HG03280 (cell line): Measurements from ENCODE around the gene AFAP1.

Experiments used
- ATAC-seq: cut with Tn5 transposase; IDR thresholded peaks from one replicate; pipeline ENCODE4 v1.9.1; 2021; ENCODE audit warnings: mild to moderate bottlenecking, moderate library complexity; ENCODE audit not compliant: unreplicated experiment

Gene AFAP1

DNA sequence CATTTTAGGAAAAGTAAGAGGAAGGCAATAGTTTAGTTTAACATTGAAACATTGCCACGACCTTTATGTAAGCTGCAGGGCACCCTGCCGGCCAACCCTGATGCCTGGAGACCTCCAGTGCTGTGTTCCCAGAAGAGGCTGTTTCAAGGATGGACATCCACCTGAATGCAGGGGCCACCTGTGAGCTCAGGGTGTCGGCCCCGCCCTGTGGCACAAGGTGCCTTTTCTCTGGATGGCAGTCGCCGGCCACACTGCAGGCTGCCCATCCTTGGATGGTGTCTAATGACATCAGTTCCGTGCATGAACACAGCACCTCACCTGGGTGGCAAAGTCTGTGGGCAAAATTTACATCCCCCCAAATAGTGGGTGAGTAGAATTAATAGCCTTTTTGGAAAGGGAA lies 180.0 kb downstream of the AFAP1 start:
- no peak for ATAC-seq

DNA sequence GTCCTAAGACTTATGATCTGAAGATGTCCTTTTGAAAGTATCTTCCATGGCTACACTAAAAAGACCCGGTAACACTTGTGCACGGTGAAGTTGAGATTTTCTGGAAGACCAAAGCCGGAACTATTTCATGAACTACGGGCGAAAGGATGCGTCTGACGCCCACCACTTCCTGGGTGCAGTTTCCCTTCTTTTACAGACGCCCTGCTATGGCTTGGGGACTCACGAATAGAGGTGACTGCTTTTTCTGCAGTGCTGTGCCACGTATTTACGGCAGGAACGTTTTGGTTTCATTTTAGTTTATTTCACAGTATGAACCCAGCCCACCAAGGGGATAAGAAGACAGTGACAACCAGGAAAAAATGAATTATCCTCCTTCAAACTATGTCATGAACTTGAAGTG lies 180.4 kb downstream of the AFAP1 start:
- ATAC-seq, result no peak

DNA sequence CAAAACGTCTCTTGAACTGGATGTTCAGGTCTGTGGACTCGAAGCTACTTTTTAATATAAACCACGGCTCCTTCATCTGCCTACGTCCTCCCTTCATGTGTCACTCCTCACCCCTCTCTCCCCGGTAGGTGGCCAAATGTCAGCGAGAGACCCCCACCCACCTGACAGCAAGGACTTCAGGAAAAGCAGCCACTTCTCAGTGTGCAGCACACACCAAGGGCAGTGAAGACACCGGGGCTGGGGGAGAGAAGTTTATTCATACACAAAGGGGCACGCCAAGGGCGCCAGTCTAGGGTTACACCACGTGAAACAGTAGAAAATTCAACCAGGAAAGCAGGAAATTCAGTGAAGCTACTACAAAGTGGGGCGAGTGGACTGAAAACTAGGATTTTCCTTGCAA lies 181.2 kb downstream of the AFAP1 start:
- ATAC-seq, result no peak

DNA sequence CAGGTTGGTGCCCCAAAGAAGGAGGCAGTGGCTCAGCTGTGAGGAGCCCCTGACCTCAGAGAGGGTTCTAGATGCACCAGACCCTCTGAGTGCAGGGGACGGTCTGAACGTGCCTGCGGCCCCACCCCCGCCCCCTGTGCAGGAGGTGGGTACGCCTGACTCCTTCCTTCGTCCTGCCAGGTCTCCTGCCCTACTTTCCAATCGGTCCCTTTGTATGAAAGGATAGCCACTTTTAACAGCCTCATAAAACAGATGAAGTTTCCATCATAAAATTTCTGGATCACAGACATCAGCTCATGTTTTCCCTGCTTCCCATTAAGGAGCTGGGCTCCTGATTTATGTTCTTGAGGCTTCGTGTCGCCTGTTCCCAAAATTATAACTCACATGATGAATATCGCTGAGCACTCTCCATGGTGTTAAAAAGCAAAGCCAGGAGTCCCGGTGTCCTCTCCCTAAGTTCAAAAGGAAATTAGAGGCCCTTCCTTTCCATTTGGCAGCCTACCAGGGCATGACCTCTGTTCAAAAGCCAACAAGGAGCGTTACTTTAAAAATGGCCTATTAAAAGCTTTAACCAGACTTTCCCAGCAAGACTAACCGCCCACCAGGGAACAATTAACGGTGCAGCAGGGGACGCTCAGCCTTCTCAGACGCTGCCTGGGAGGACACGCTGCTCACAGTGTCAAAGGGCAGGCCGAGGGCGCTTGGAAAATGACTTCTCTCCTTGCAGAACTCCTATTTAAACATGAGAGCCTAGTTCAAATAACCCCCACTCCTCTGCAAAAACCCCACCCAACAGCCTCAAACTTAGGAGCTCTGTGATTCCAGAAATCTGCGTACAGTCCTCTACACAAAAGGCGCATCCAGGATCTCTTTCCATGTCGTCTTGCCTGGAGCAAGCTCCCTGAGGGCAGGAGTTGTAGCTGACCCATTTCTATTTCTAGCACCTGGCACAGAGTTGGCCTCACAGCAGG lies 181.9 kb downstream of the AFAP1 start:
- no peak for ATAC-seq

DNA sequence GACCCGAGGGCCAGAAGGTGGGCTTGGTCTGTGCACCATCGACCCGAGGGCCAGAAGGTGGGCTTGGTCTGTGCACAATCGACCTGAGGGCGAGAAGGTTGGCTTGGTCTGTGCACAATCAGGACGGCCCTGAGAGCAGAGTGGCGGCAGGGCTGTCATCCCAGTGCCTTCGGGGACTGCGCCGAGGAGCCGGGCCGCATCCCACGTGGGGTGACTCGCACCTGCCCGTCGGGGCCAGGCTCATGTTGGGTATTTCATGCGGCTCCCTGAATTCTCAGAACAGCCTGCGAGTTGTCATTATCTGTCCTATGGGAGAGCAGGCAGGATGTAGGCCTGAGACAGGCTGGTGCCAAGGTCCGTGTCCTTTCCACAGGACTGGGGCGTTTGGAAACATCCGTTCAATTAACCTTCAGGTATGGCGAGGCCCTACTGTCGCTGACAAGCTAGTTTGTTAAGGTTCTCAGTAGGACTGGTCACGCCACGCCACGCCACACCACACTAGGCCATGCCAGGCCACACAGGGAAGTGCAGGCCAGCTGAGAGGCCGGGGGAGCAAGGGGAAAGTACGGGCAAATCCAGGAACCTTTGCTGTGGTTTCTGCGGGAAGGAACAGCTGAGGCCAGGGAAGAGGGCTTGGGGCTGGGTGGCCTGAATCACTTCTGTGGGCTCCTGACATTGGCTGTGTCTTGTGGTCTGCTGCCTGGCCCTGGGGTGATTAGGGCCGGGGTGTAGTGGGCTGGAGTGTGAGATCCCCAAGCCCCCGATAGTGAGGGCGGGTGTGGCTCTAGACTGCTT lies 182.9 kb downstream of the AFAP1 start:
- ATAC-seq, result no peak

DNA sequence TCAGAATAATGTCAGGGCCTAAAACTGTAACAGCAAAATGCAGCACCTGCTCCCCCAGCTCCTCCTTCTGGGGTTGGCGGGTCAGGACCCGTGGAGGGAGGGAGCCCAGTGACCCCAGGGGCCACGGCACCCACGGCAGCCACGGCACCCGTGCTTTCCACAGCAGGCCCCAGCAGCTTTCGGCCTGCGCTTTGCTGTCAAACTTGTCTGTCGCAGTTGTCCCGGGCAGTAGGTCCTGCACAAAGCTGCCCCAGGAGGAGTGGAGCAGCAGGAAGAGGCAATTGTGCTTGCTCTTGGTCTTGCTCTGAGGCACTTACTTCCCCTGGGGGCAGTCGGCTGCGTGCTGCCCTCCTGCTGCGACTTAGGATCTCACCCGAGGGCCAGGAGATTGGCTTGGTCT lies 183.6 kb downstream of the AFAP1 start:
- no peak for ATAC-seq

DNA sequence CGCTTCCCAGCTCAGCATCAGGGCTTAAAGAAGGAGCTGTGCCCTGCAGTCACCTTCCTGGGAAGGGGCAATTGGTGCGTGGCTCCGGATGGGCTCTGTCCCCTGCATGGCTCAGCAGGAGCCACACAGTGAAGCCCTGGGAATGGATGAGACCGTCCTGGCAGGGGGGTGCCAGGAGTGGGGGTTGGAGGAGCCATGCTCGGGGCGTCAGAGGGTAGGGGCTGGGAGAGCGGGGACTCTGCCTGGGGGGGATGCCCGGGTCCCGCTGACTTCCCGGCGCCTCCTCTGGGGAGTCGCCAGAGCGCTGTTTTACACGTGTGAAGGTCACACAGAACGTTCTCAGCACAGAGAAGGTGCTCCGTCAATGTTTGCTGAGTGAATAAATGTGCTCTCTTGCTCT lies 184.1 kb downstream of the AFAP1 start:
- no peak for ATAC-seq

DNA sequence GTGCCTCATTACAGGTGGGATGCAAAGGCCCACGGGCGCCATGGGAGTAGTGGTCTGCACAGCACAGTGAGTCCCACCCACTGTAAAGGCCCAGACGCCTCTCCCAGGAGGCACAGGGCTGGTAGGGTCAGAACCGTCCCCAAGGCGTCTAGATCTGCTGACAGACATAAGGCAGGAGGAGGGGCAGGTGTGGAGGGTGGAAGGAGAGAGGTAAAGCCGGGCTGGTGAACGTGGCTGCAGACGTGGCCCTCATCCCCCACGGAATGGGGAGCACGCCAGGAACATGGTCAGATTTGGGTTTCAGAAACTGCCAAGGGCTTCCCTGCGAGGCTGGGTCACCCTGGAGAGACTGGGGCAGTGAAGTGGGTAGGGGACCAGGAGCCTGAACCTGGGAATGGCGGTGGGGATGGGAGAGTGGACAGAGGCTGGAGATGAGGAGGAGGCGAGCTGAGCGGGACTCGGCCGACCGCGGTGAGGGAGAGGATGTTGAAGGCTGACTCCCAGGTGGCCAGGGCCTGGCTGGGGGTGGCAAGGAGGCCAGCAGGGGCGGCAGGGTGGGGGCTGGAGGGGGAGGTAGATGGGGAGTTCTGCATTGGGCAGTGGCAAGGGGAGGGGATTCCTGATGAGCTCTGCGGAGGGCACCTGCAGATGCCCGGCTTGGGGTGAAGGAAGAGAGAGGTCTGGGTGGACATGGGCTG lies 184.9 kb downstream of the AFAP1 start:
- no peak for ATAC-seq

DNA sequence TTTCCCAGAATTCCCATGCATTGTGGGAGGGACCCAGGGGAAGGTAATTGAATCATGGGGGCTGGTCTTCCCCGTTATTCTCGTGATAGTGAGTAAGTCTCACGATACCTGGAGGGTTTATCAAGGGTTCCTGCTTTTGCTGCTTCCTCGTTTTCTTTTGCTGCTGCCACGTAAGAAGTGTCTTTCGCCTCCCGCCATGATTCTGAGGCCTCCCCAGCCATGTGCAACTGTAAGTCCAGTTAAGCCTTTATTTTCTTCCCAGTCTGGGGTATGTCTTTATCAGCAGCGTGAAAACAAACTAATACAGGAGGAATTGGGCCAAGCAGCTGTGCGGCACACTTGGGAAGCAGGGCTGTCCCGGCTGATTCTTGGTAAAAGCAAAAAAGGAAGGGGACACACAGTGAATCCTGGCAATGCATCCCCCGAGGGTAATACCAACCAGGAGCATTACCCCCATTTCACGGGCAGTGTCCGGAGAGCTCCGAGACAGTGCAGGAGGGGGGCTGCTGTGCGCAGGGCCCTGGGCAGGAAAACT lies 185.7 kb downstream of the AFAP1 start:
- no peak for ATAC-seq

DNA sequence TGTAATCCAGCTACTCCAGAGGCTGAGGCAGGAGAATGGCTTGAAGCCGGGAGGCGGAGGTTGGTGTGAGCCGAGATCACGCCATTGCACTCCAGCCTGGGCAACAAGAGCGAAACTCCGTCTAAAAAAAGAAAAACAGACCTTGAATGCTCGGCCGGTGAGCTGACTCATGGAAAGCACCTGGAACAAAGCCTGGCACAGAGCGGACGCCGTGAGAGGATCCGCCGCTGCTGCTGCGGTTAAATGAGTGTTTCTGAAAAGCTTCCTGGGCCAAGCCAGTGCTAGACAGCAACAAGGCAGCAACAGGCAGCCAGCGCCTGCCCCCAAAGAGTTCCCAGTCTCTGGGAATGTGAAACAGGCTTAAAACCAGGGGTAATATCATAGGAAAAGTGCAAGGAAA lies 186.4 kb downstream of the AFAP1 start:
- no peak for ATAC-seq

DNA sequence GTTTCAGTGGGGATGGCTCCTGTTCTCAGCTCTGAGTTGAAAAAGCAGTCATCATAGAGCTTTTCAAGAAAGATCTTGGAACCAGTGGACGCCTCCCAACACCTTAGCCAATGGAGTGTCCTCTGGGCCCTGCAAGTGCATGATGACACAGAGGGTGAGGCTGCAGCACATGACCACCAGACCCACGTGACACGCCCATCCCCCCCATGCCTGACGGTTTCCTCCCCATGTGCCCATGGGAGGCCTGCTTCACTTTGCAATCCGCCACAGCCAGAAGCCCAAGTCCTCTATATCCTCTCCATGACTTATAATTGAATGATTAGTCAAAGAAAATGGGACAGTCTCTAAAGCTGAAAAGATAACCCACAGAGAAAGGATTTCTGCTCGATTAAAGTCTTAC lies 187.0 kb downstream of the AFAP1 start:
- no peak for ATAC-seq

DNA sequence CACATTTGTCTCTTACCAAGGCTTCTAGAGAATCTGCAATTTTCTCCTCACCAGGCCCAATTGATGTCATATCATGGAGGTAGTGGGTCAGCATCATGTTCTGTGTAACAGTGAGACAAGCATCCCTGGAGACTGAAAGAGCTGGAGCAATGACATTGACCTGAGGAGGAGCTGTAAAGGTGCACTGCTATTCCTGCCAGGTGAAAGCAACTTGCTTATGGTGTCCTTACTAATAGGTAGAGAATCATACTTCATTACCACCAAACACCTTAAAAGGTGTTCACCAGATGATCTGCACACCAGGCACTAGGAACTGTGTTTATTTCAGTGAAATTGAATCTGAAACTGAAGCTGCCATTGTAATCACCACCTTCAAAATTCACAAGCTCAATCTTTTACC lies 188.7 kb downstream of the AFAP1 start:
- no peak for ATAC-seq

DNA sequence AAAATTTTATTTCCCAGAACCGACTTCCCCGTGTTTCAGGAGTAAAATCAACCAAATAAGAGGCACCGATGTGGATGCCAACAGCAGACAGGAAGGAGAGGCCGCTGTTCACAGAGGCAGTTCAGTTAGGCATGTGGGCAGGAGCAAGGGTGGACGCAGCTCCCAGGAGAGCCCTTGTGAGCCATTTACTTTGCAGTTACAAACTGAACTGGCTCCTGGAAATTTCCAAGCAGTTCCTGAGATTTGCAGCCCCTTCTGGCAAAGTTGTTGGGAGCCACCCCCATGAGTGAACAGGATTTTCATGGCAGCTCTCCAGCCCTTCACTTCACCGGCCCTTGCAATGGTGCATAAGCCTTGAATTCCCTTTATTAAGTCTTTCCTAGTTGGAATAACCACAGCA lies 189.1 kb downstream of the AFAP1 start:
- no peak for ATAC-seq

DNA sequence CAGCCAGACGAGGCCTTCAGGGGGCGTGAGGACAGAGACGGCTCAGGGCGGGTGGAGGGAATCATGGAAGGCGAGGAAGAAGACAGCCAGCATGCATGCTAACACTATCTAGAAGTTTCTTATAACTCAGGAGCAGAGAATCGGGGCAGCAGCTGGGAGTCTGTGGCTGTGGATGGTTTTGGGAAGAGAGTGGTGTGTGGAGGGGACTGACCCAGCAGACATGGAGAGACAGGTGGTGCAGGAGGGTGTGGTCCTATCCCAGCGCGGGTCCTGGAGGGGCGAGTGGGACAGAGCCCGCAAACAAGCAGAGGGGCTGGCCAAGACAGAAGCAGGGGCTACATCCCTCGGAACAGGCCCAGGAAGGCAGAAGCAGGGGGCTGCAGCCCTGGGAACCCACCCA lies 192.1 kb downstream of the AFAP1 start:
- ATAC-seq, result no peak

DNA sequence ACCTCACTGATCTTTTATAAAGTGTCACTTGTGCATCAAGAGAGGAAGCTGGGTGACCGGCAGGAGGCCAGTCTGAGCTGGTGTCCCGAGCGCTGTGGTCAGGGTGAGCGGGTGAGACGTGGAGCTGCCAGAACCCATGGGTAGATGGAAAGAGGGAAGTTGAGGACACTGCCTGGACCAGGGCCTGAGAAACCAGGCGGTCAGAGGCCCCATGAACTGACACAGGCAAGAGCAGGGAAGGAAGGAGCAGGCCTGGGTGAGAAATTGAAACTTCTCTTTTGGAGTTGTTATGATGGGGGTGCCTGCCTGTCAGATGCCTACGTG lies 192.6 kb downstream of the AFAP1 start:
- ATAC-seq, result no peak

DNA sequence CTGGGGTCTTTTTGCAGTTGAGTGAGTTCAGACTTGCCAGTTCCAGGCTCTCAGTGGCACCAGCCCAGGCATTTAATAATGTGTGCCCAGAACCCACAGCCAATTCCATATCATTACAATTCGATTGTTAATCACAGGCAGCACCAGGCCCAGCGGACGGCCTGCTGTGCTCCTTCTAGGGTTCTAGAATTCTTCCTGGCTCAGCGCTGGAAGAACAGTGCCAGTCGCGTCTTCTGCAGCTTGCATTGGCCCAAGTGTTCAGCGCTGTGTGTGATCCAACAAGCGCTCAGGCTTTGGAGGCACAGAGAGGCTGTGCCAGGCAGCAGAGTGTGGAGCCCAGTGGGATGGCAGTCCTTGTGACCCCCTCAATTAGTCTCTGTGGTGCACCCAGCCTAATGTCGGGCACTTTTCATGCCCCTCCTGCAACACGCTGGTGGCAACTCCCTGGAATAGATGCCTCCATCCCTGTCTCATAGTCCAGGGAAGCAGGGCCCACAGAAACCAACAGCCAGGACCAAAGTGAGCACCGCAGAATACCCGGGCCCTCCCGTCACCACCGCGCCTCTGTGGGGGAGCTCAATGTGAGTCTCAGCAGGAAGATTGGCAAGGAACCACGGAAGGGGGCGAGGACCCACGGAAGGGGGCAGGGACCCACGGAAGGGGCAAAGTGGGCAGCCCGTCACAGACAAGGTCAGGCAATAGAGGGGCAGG lies 193.2 kb downstream of the AFAP1 start:
- ATAC-seq, result no peak

DNA sequence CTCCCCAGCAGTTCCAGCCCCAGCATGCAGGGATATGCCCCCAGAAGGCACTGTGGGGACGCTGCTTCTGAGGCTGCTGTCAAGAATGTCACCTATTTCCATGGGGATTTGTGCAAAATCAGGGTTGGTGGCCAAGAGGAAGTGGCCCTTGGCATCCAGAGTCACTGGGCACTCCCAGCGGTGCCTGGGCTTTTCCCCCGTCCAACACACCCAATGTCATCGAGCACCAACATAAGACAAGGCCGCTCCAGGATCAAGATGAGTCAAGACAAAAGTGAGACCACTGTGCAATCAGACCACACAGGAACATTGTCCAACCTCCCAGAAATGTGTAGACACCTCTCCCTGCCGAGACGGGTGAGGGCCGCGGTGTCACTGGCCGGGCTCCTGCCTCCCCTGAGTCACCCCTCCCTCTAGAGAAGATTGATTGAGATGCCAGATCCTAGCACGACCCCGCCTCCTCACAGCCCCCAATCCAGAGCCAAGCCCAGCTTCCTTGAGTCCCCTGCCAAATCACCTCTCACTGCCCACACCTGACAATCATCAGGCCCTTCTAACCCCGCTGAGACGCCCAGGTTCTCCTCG lies 194.3 kb downstream of the AFAP1 start:
- ATAC-seq, result no peak

DNA sequence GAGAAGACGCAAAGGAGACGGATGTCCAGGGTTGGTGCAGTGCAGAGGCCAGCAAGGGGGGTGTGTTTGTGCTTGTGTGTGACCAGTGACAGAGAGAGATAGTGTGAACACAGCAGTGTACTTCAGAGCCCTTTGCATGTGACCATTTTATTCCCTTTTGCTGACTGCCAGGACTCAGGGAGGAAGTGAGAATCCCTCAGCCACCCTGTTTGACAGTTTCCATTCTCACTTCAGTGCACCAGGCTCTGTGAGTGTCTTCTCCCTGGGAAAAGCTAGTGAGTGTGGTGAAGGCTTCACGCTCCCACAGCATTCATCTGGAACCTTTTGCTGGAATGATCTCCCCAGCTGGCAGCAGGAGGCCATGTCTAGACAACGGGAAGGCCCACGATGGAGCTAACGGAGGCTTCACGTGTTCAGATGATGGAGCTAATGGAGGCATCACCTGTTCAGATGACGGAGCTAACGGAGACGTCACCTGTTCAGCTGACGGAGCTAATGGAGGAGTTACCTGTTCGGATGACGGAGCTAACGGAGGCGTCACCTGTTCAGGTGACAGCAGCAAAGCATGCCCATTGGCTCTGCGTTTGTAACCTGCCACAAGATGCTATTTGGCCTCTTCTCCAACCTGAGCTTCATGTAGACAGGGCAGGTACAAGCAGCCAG lies 195.4 kb downstream of the AFAP1 start:
- no peak for ATAC-seq

DNA sequence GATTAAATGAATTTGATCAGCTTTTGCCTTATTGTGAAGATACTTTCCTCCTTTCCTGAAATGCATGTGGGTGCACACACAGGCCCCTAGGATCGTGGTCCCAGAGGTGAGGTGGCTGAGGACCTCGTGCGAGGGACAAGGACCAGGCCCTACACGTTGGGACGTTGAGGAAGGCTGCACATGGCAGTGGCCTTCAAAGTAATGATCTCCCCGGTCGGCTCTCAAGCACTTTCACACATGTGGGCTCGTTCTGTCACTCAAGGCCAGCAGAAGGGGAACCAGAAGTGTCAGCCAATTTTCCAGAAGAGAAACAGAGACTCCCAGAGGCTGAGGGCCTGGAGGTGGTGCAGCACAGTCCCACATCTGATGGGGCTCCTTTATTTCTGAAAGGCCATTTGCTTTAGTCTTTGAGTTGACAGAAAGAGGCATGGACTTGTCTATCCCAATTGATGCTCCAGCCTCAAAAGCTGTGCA lies 196.8 kb downstream of the AFAP1 start:
- ATAC-seq, result no peak
